Keratinocyte (primary cell): ENCODE results near the gene RIMKLA. TPM values are rescaled to one million over a fixed set of nuclear protein-coding genes. Genes with fewer than 3 reads are reported as not detected.

Experiments used
- DNase-seq: peaks from one replicate; pipeline ENCODE4 v3.0.0-alpha.2; 2011; ENCODE audit warnings: low read depth, missing footprints, low spot score
- FAIRE-seq: peaks from 2 replicates; lab custom pipeline; 2011; peaks lifted over from hg19 to GRCh38; lab: Jason Lieb, UNC
- H2AFZ ChIP-seq: 2 replicates; pipeline ENCODE4 v1.6.0; 2012; ENCODE audit warnings: low read length, control low read depth, inconsistent platforms; ENCODE audit not compliant: control insufficient read depth
- H3K27ac ChIP-seq: 2 replicates; pipeline ENCODE4 v1.5.1; 2011; ENCODE audit warnings: low read length; ENCODE audit not compliant: control insufficient read depth, insufficient read depth
- H3K27me3 ChIP-seq: 3 replicates; pipeline ENCODE4 v1.6.0; 2011; ENCODE audit warnings: low read length; ENCODE audit not compliant: control insufficient read depth, insufficient read depth; ENCODE audit errors: extremely low read depth
- H3K36me3 ChIP-seq, 2 experiments: 2 replicates in 1 of 2; 3 replicates in 1 of 2; pipeline ENCODE4 v1.5.1; 2011; ENCODE audit warnings: low read length in 2 of 2, mild to moderate bottlenecking in 1 of 2; ENCODE audit not compliant: control insufficient read depth in 2 of 2, insufficient read depth in 2 of 2; ENCODE audit errors: extremely low read depth in 1 of 2
- H3K4me1 ChIP-seq: 3 replicates; pipeline ENCODE4 v1.5.1; 2011; ENCODE audit warnings: low read length; ENCODE audit not compliant: control insufficient read depth, insufficient read depth; ENCODE audit errors: extremely low read depth
- H3K4me2 ChIP-seq: 3 replicates; pipeline ENCODE4 v1.6.0; 2011; ENCODE audit warnings: low read depth, low read length; ENCODE audit not compliant: control insufficient read depth, insufficient read depth; ENCODE audit errors: extremely low read depth
- H3K4me3 ChIP-seq, 3 experiments: fragments of 200-600 bp in 1 of 3; sonication (generic) in 1 of 3; 2 replicates in 2 of 3; 3 replicates in 1 of 3; pipeline ENCODE4 v1.5.1; 2011 to 2016; ENCODE audit warnings: low read length in 3 of 3, mild to moderate bottlenecking in 3 of 3, control low read depth in 2 of 3, inconsistent platforms in 1 of 3, low read depth in 1 of 3, mixed read lengths in 1 of 3, mixed run types in 1 of 3, moderate library complexity in 1 of 3; ENCODE audit not compliant: control insufficient read depth in 2 of 3, insufficient read depth in 2 of 3; ENCODE audit errors: extremely low read depth in 1 of 3
- H3K79me2 ChIP-seq: 2 replicates; pipeline ENCODE4 v1.6.0; 2012; ENCODE audit warnings: low read length; ENCODE audit not compliant: control insufficient read depth, insufficient read depth
- H3K9ac ChIP-seq: 3 replicates; pipeline ENCODE4 v1.6.0; 2011; ENCODE audit warnings: low read length; ENCODE audit not compliant: control insufficient read depth, insufficient read depth; ENCODE audit errors: extremely low read depth
- H3K9me1 ChIP-seq: 3 replicates; pipeline ENCODE4 v1.6.0; 2011; ENCODE audit warnings: low read length; ENCODE audit not compliant: control insufficient read depth, insufficient read depth; ENCODE audit errors: extremely low read depth
- H3K9me3 ChIP-seq: 2 replicates; pipeline ENCODE4 v1.5.1; 2012; ENCODE audit warnings: low read depth, low read length; ENCODE audit not compliant: control insufficient read depth
- H4K20me1 ChIP-seq: 3 replicates; pipeline ENCODE4 v1.6.0; 2011; ENCODE audit warnings: low read length; ENCODE audit not compliant: control insufficient read depth, insufficient read depth; ENCODE audit errors: extremely low read depth
- CTCF ChIP-seq, 3 experiments: IDR thresholded peaks in 1 of 3; conservative IDR thresholded peaks in 1 of 3; optimal IDR thresholded peaks in 1 of 3; 2 replicates in 2 of 3; 3 replicates in 1 of 3; pipeline versions ENCODE3 to v1.5.1; 2011; ENCODE audit warnings: low read length in 3 of 3, mild to moderate bottlenecking in 3 of 3, moderate library complexity in 2 of 3, control low read depth in 1 of 3, inconsistent platforms in 1 of 3; ENCODE audit not compliant: insufficient read depth in 2 of 3; ENCODE audit errors: extremely low read depth in 1 of 3
- EZH2 ChIP-seq: IDR thresholded peaks from one replicate; pipeline ENCODE4 v1.6.1; 2012; ENCODE audit warnings: inconsistent platforms, mild to moderate bottlenecking, low read length, moderate library complexity
- dilution Hi-C: fragments of 300-500 bp; cut with MboI; formaldehyde crosslinking; loops from one replicate; pipeline ENCODE4 v1.7.0; 2020; ENCODE audit warnings: low sequenced_read_pairs; ENCODE audit not compliant: extremely low pct_ligation_motif_present
- polyA plus RNA-seq, 5 experiments: library from polyadenylated mRNA; depleted of rRNA in 3 of 5; stranded (reverse) in 3 of 5; stranded (forward) in 1 of 5; unstranded in 1 of 5; fragments of >200 nt; gene quantifications; 1 replicate in 1 of 5; 2 replicates in 3 of 5; 3 replicates in 1 of 5; pipeline versions ENCODE4 v1.2.1 to v1.2.3, GENCODE V29; 2011 to 2012; ENCODE audit warnings: missing spikeins in 2 of 5, low read depth in 1 of 5, low replicate concordance in 1 of 5

The RIMKLA gene
- polyA plus RNA-seq, 1 donor (not counting 4 experiments of a cell fraction or from before 2014, with no cell fraction given) = not detected

- Histone ChIP-seq H4K20me1 (no peaks in the 10 kb centered on the region), H3K9me3 (no peaks in the 10 kb centered on the region), H3K27ac (no peak overlapping the region), H3K27me3 (no peaks in the 10 kb centered on the region), H3K4me3 (no peak overlapping the region), H3K4me1 (peaks cover 20% of the 10 kb centered on the region), H3K79me2 (peaks cover 30% of the 10 kb centered on the region), H3K4me2 (no peak overlapping the region), H3K36me3 (no peaks in the 10 kb centered on the region), H2AFZ (no peak overlapping the region), H3K9ac (no peak overlapping the region), H3K9me1 (no peaks in the 10 kb centered on the region)
- FAIRE-seq = no peak
- DNase-seq = no peak
- TF ChIP-seq EZH2 = no peak
- no peak for TF ChIP-seq CTCF (optimal IDR thresholded peaks at IDR 0.05 in 1 of 3, IDR thresholded peaks at IDR 0.05 in 1 of 3, conservative IDR thresholded peaks at IDR 0.05 in 1 of 3; ENCODE audit: extremely low read depth in 1 of 3, insufficient read depth in 2 of 3, low read length in 3 of 3)
- dilution Hi-C loops = no loop called here
Measured at GRCh38 chr1:42336978-42337377, 43.6 kb upstream of the RIMKLA start.

- dilution Hi-C loops = no loop called here
- no peak for FAIRE-seq
- Histone ChIP-seq H3K4me2 (no peak overlapping the region), H3K4me3 (no peak overlapping the region), H3K9me1 (no peaks in the 10 kb centered on the region), H3K27me3 (no peaks in the 10 kb centered on the region), H3K9me3 (no peaks in the 10 kb centered on the region), H3K79me2 (no peaks in the 10 kb centered on the region), H3K27ac (no peak overlapping the region), H3K9ac (no peak overlapping the region), H3K36me3 (no peaks in the 10 kb centered on the region), H2AFZ (no peak overlapping the region), H4K20me1 (no peaks in the 10 kb centered on the region), H3K4me1 (peaks cover 6% of the 10 kb centered on the region)
- DNase-seq = no peak
- TF ChIP-seq EZH2 = no peak
Measured at GRCh38 chr1:42340093-42340492, 40.5 kb upstream of the RIMKLA start.

GRCh38 chr1:42340901-42341300 is 39.7 kb upstream of the RIMKLA start:
- Histone ChIP-seq H3K27ac (no peak overlapping the region), H3K9me1 (no peaks in the 10 kb centered on the region), H2AFZ (no peak overlapping the region), H3K9me3 (no peaks in the 10 kb centered on the region), H3K27me3 (no peaks in the 10 kb centered on the region), H3K4me3 (no peak overlapping the region), H4K20me1 (no peaks in the 10 kb centered on the region), H3K9ac (no peak overlapping the region), H3K4me2 (no peak overlapping the region), H3K36me3 (no peaks in the 10 kb centered on the region), H3K4me1 (peaks cover 6% of the 10 kb centered on the region), H3K79me2 (no peaks in the 10 kb centered on the region)
- DNase-seq (no peak), FAIRE-seq (no peak)
- dilution Hi-C loops = no loop called here
- TF ChIP-seq CTCF (optimal IDR thresholded peaks at IDR 0.05 in 1 of 3, IDR thresholded peaks at IDR 0.05 in 1 of 3, conservative IDR thresholded peaks at IDR 0.05 in 1 of 3; ENCODE audit: extremely low read depth in 1 of 3, insufficient read depth in 2 of 3, low read length in 3 of 3) = no peak
- TF ChIP-seq EZH2 = no peak
